ENCODE measurements around the gene GSX1. TPM values are rescaled to one million over a fixed set of nuclear protein-coding genes. Genes with fewer than 3 reads are reported as not detected.
"Not testable (repeated sequence)": the region's sequence is repeated elsewhere in the genome, so short reads cannot be mapped to it uniquely, and the experiment has no call there.

Gene GSX1
- total RNA-seq (2014; rRNA removed; shearing (Covaris generic); ENCODE audit: low replicate concordance), result not detected in 2 replicates

- Histone ChIP-seq H3K9ac (ENCODE audit: low read length) (no peak within 1 kb of the TSS), H4K20me1 (ENCODE audit: insufficient read depth, low read depth, low read length) (no peaks in the 10 kb centered on the region), H3K36me3 (ENCODE audit: insufficient read depth, low read length) (no peaks in the 10 kb centered on the region), H3K4me2 (ENCODE audit: low read depth, low read length, poor library complexity, severe bottlenecking) (peak within 1 kb of the TSS; percentile 75), H3K79me2 (ENCODE audit: low read length) (no peaks in the 10 kb centered on the region), H3K4me1 (ENCODE audit: low read length) (peaks cover 18% of the 10 kb centered on the region), H3K9me2 (replicated peaks; ENCODE audit: insufficient read depth, low read length) (no peaks in the 10 kb centered on the region), H3K4me3 (ENCODE audit: low read length) (peak within 1 kb of the TSS; percentile 57; the same call in 1 of the 2 replicates), H2AFZ (ENCODE audit: low read length) (no peak within 1 kb of the TSS), H3K27me3 (ENCODE audit: low read length) (no peaks in the 10 kb centered on the region), H3K27ac (ENCODE audit: low read length) (no peak within 1 kb of the TSS), H3K9me3 (ENCODE audit: low read length) (no peaks in the 10 kb centered on the region)
- DNase-seq, result no peak
These were observed at the start of gene GSX1 for GRCh38 chr13:27792393-27793218. Gene GSX1, plus strand, starts transcription at chr13:27792483. Its CDS starts 208 bp downstream, at chr13:27792691.

GRCh38 chr13:27744801-27745200 lies 47.5 kb upstream of the GSX1 start:
- no peak overlapping the region for H2AFZ ChIP-seq (ENCODE audit: low read length)
- H3K27ac ChIP-seq (ENCODE audit: low read length), result no peak overlapping the region
- H3K36me3 ChIP-seq (ENCODE audit: insufficient read depth, low read length), result no peaks in the 10 kb centered on the region
- H3K4me2 ChIP-seq (ENCODE audit: low read depth, low read length, poor library complexity, severe bottlenecking), result no peak overlapping the region
- H3K4me3 ChIP-seq (ENCODE audit: low read length), result no peak overlapping the region
- H3K9ac ChIP-seq (ENCODE audit: low read length), result no peak overlapping the region
- no peak for DNase-seq
- H3K4me1 ChIP-seq (ENCODE audit: low read length), result no peaks in the 10 kb centered on the region
- H3K9me2 ChIP-seq (replicated peaks; ENCODE audit: insufficient read depth, low read length), result no peaks in the 10 kb centered on the region
- H3K79me2 ChIP-seq (ENCODE audit: low read length), result no peaks in the 10 kb centered on the region
- no peaks in the 10 kb centered on the region for H3K27me3 ChIP-seq (ENCODE audit: low read length)
- H3K9me3 ChIP-seq (ENCODE audit: low read length), result no peaks in the 10 kb centered on the region
- H4K20me1 ChIP-seq (ENCODE audit: insufficient read depth, low read depth, low read length), result no peaks in the 10 kb centered on the region

GRCh38 chr13:27745301-27745700 lies 47.0 kb upstream of the GSX1 start:
- Histone ChIP-seq H3K9me3 (ENCODE audit: low read length) (no peaks in the 10 kb centered on the region), H4K20me1 (ENCODE audit: insufficient read depth, low read depth, low read length) (no peaks in the 10 kb centered on the region), H3K79me2 (ENCODE audit: low read length) (no peaks in the 10 kb centered on the region), H3K4me2 (ENCODE audit: low read depth, low read length, poor library complexity, severe bottlenecking) (no peak overlapping the region), H3K27me3 (ENCODE audit: low read length) (no peaks in the 10 kb centered on the region), H3K4me1 (ENCODE audit: low read length) (no peaks in the 10 kb centered on the region), H3K9ac (ENCODE audit: low read length) (no peak overlapping the region), H3K27ac (ENCODE audit: low read length) (no peak overlapping the region), H2AFZ (ENCODE audit: low read length) (no peak overlapping the region), H3K4me3 (ENCODE audit: low read length) (no peak overlapping the region), H3K9me2 (replicated peaks; ENCODE audit: insufficient read depth, low read length) (no peaks in the 10 kb centered on the region), H3K36me3 (ENCODE audit: insufficient read depth, low read length) (no peaks in the 10 kb centered on the region)
- DNase-seq, result no peak

DNA sequence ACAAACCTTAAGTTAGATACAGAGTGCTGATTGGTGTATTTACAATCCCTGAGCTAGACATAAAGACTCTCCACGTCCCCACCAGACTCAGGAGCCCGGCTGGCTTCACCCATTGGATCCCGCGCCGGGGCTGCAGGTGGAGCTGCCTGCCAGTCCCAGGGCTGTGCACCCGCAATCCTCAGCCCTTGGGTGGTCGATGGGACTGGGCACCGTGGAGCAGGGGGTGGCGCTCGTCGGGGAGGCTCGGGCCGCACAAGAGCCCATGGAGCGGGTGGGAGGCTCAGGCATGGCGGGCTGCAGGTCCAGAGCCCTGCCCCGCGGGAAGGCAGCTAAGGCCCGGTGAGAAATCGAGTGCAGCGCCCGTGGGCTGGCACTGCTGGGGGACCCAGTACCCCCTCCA lies 44.1 kb upstream of the GSX1 start:
- not testable (repeated sequence) for H3K79me2 ChIP-seq (ENCODE audit: low read length); H3K4me3 ChIP-seq (ENCODE audit: low read length); H3K4me2 ChIP-seq (ENCODE audit: low read depth, low read length, poor library complexity, severe bottlenecking); DNase-seq; H3K9ac ChIP-seq (ENCODE audit: low read length); H3K9me2 ChIP-seq (replicated peaks; ENCODE audit: insufficient read depth, low read length); H3K27me3 ChIP-seq (ENCODE audit: low read length); H2AFZ ChIP-seq (ENCODE audit: low read length); H4K20me1 ChIP-seq (ENCODE audit: insufficient read depth, low read depth, low read length); H3K36me3 ChIP-seq (ENCODE audit: insufficient read depth, low read length); H3K9me3 ChIP-seq (ENCODE audit: low read length); H3K27ac ChIP-seq (ENCODE audit: low read length)
- peaks cover 19% of the 10 kb centered on the region for H3K4me1 ChIP-seq (ENCODE audit: low read length)

DNA sequence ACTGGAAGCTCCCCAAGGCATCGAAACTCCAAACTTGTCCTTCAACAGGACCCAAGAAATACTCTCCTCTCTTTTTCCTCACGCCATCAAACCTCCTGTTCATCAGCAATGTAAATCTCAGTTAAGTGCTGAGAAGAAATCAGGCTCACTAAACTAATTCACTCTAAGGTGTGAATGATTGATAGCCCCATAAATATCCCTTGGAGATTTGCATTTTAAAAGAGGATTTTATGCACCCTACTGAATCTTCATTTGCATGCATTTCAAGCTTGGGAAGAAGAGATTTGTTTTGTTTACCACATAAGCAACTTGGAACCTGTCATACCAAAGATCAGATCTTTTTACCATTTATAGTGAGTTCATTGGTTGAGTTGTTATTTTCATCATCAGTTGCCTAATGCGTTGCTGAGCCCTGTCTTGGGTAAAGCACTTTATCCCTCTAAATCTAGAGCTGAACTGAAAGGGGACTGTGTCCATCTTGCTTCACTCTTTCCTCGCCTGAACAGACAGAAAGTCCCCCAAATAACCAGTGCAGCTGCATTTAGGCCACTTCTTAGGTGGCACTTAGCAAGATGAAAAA lies 40.2 kb upstream of the GSX1 start:
- no peak overlapping the region for H3K27ac ChIP-seq (ENCODE audit: low read length)
- H3K36me3 ChIP-seq (ENCODE audit: insufficient read depth, low read length), result no peaks in the 10 kb centered on the region
- H3K9ac ChIP-seq (ENCODE audit: low read length), result no peak overlapping the region
- peaks cover 19% of the 10 kb centered on the region for H3K4me1 ChIP-seq (ENCODE audit: low read length)
- H2AFZ ChIP-seq (ENCODE audit: low read length), result no peak overlapping the region
- H4K20me1 ChIP-seq (ENCODE audit: insufficient read depth, low read depth, low read length), result no peaks in the 10 kb centered on the region
- H3K4me3 ChIP-seq (ENCODE audit: low read length), result no peak overlapping the region
- peaks cover 4% of the 10 kb centered on the region for H3K9me3 ChIP-seq (ENCODE audit: low read length)
- H3K79me2 ChIP-seq (ENCODE audit: low read length), result no peaks in the 10 kb centered on the region
- H3K4me2 ChIP-seq (ENCODE audit: low read depth, low read length, poor library complexity, severe bottlenecking), result peak overlapping the region; percentile 33
- peak; percentile 42 for DNase-seq
- no peaks in the 10 kb centered on the region for H3K27me3 ChIP-seq (ENCODE audit: low read length)
- H3K9me2 ChIP-seq (replicated peaks; ENCODE audit: insufficient read depth, low read length), result no peaks in the 10 kb centered on the region

GRCh38 chr13:27765650-27766049 lies 26.6 kb upstream of the GSX1 start:
- Histone ChIP-seq H2AFZ (ENCODE audit: low read length) (no peak overlapping the region), H3K27me3 (ENCODE audit: low read length) (no peaks in the 10 kb centered on the region), H3K9ac (ENCODE audit: low read length) (no peak overlapping the region), H3K9me3 (ENCODE audit: low read length) (no peaks in the 10 kb centered on the region), H3K27ac (ENCODE audit: low read length) (no peak overlapping the region), H4K20me1 (ENCODE audit: insufficient read depth, low read depth, low read length) (no peaks in the 10 kb centered on the region), H3K4me1 (ENCODE audit: low read length) (no peaks in the 10 kb centered on the region), H3K4me3 (ENCODE audit: low read length) (no peak overlapping the region), H3K9me2 (replicated peaks; ENCODE audit: insufficient read depth, low read length) (no peaks in the 10 kb centered on the region), H3K79me2 (ENCODE audit: low read length) (no peaks in the 10 kb centered on the region), H3K36me3 (ENCODE audit: insufficient read depth, low read length) (no peaks in the 10 kb centered on the region), H3K4me2 (ENCODE audit: low read depth, low read length, poor library complexity, severe bottlenecking) (no peak overlapping the region)
- DNase-seq, result no peak

- no peak overlapping the region for H3K9ac ChIP-seq (ENCODE audit: low read length)
- H3K27me3 ChIP-seq (ENCODE audit: low read length), result no peaks in the 10 kb centered on the region
- no peak overlapping the region for H3K4me3 ChIP-seq (ENCODE audit: low read length)
- H3K4me1 ChIP-seq (ENCODE audit: low read length), result peaks cover 18% of the 10 kb centered on the region
- DNase-seq, result peak; percentile 75
- no peak overlapping the region for H3K27ac ChIP-seq (ENCODE audit: low read length)
- no peaks in the 10 kb centered on the region for H3K9me2 ChIP-seq (replicated peaks; ENCODE audit: insufficient read depth, low read length)
- H3K9me3 ChIP-seq (ENCODE audit: low read length), result no peaks in the 10 kb centered on the region
- H2AFZ ChIP-seq (ENCODE audit: low read length), result no peak overlapping the region
- H3K4me2 ChIP-seq (ENCODE audit: low read depth, low read length, poor library complexity, severe bottlenecking), result no peak overlapping the region
- H3K79me2 ChIP-seq (ENCODE audit: low read length), result no peaks in the 10 kb centered on the region
- H3K36me3 ChIP-seq (ENCODE audit: insufficient read depth, low read length), result no peaks in the 10 kb centered on the region
- no peaks in the 10 kb centered on the region for H4K20me1 ChIP-seq (ENCODE audit: insufficient read depth, low read depth, low read length)
These were observed 21.5 kb upstream of the GSX1 start for GRCh38 chr13:27770809-27771208.

GRCh38 chr13:27772651-27773425 lies 19.4 kb upstream of the GSX1 start:
- H3K9me3 ChIP-seq (ENCODE audit: low read length), result no peaks in the 10 kb centered on the region
- no peaks in the 10 kb centered on the region for H3K27me3 ChIP-seq (ENCODE audit: low read length)
- no peak overlapping the region for H3K9ac ChIP-seq (ENCODE audit: low read length)
- H3K79me2 ChIP-seq (ENCODE audit: low read length), result no peaks in the 10 kb centered on the region
- H3K27ac ChIP-seq (ENCODE audit: low read length), result no peak overlapping the region
- no peaks in the 10 kb centered on the region for H3K9me2 ChIP-seq (replicated peaks; ENCODE audit: insufficient read depth, low read length)
- no peak overlapping the region for H3K4me3 ChIP-seq (ENCODE audit: low read length)
- no peaks in the 10 kb centered on the region for H4K20me1 ChIP-seq (ENCODE audit: insufficient read depth, low read depth, low read length)
- H3K4me1 ChIP-seq (ENCODE audit: low read length), result peaks cover 18% of the 10 kb centered on the region
- no peak overlapping the region for H3K4me2 ChIP-seq (ENCODE audit: low read depth, low read length, poor library complexity, severe bottlenecking)
- no peak for DNase-seq
- no peaks in the 10 kb centered on the region for H3K36me3 ChIP-seq (ENCODE audit: insufficient read depth, low read length)
- H2AFZ ChIP-seq (ENCODE audit: low read length), result no peak overlapping the region

All from Karpas-422 (cell line).